T-cell (primary cell): ENCODE data around the gene NAV2. TPM values are rescaled to one million over a fixed set of nuclear protein-coding genes. Genes with fewer than 3 reads are reported as not detected.

Experiments
- ATAC-seq, 4 experiments: fragments of 200-7000 bp in 3 of 4; fragments of 150-1000 bp in 1 of 4; cut with Tn5 transposase; replicated peaks in 1 of 4; 1 replicate in 3 of 4; 2 replicates in 1 of 4; pipeline ENCODE4 v1.10.0; 2021; ENCODE audit warnings: moderate library complexity in 3 of 4, mild to moderate bottlenecking in 2 of 4, moderate number of reproducible peaks in 1 of 4
- CTCF ChIA-PET, 2 donors: fragments of 300-600 bp; sonication (Branson Sonifier 250); formaldehyde crosslinking; loops; one replicate each; lab custom pipeline; 2022; ENCODE audit warnings: antibody characterized with exemption in 2 of 2; lab: Charles Lee
- POLR2A ChIA-PET, 2 donors: fragments of 300-600 bp; sonication (Branson Sonifier 250); formaldehyde crosslinking; loops; one replicate each; lab custom pipeline; 2022; ENCODE audit warnings: antibody characterized with exemption in 2 of 2; lab: Charles Lee
- DNase-seq, 35 experiments: peaks; one replicate each; pipeline versions ENCODE4 v3.0.0 to v3.0.0-alpha.2; 2013 to 2023
- H3K27ac ChIP-seq: one replicate; pipeline ENCODE4 v1.5.1; 2013; ENCODE audit warnings: low read length
- H3K27me3 ChIP-seq, 2 experiments: replicated peaks in 1 of 2; 1 replicate in 1 of 2; 2 replicates in 1 of 2; pipeline versions ENCODE4 v1.6.1 to v1.7.0; 2013; ENCODE audit warnings: low read length in 1 of 2, mixed read lengths in 1 of 2; ENCODE audit not compliant: control insufficient read depth in 2 of 2, insufficient read depth in 2 of 2; ENCODE audit errors: extremely low read depth in 1 of 2
- H3K36me3 ChIP-seq, 2 donors: 1 replicate in 1 of 2; 2 replicates in 1 of 2; pipeline versions ENCODE4 v1.6.1 to v1.7.0; 2013; ENCODE audit warnings: low read length in 1 of 2; ENCODE audit not compliant: control insufficient read depth in 2 of 2, insufficient read depth in 1 of 2; ENCODE audit errors: extremely low read depth in 1 of 2
- H3K4me1 ChIP-seq, 2 experiments: 1 replicate in 1 of 2; 2 replicates in 1 of 2; pipeline versions ENCODE4 v1.6.1 to v1.7.0; 2013; ENCODE audit warnings: low read length in 2 of 2, mixed read lengths in 1 of 2; ENCODE audit not compliant: insufficient read depth in 2 of 2, control insufficient read depth in 1 of 2; ENCODE audit errors: extremely low read depth in 1 of 2
- H3K4me3 ChIP-seq, 2 donors: 1 replicate in 1 of 2; 2 replicates in 1 of 2; pipeline versions ENCODE4 v1.5.1 to v1.7.0; 2013; ENCODE audit warnings: mild to moderate bottlenecking in 2 of 2, low read length in 1 of 2, moderate library complexity in 1 of 2; ENCODE audit not compliant: control insufficient read depth in 1 of 2; ENCODE audit errors: extremely low read depth in 1 of 2
- H3K9me3 ChIP-seq: 2 replicates; pipeline ENCODE4 v1.7.0; 2013
- H3K27ac Mint-ChIP-seq, 2 donors: one replicate each; pipeline ENCODE4 v1.8.0; 2020 to 2021; ENCODE audit warnings: mild to moderate bottlenecking in 2 of 2, mixed read lengths in 2 of 2
- H3K27me3 Mint-ChIP-seq, 2 donors: one replicate each; pipeline ENCODE4 v1.8.0; 2021 to 2022; ENCODE audit warnings: mixed read lengths in 2 of 2
- H3K36me3 Mint-ChIP-seq: one replicate; pipeline ENCODE4 v1.8.0; 2021; ENCODE audit warnings: mixed read lengths
- H3K4me1 Mint-ChIP-seq, 3 donors: one replicate each; pipeline ENCODE4 v1.8.0; 2020 to 2022; ENCODE audit warnings: mixed read lengths in 3 of 3, mild to moderate bottlenecking in 1 of 3
- H3K4me3 Mint-ChIP-seq, 3 donors: one replicate each; pipeline ENCODE4 v1.8.0; 2020 to 2022; ENCODE audit warnings: mild to moderate bottlenecking in 3 of 3, mixed read lengths in 3 of 3, moderate library complexity in 3 of 3
- H3K9me3 Mint-ChIP-seq, 3 donors: one replicate each; pipeline ENCODE4 v1.8.0; 2020 to 2022; ENCODE audit warnings: mixed read lengths in 3 of 3
- WGBS: methylation state at CpG from one replicate; pipeline ENCODE4 v1.1.5; 2013; ENCODE audit warnings: missing lambda C conversion rate; ENCODE audit not compliant: insufficient coverage; 5-methylcytosine and 5-hydroxymethylcytosine counted together
- total RNA-seq, 35 experiments: library from RNA in 6 of 35; stranded (reverse) in 6 of 35; fragments of 120-200 nt in 1 of 35; gene quantifications; one replicate each; pipeline versions ENCODE4 v1.2.1 to v1.2.4 and lab custom pipeline; 2013 to 2026

The NAV2 gene
- total RNA-seq, 5 donors from 2014 or later (not counting 1 experiment from before 2014, with no cell fraction given), result 0.55 to 3.0 (median 1.8) TPM

GRCh38 chr11:19771463-19771862, 58.8 kb downstream of the NAV2 start:
- POLR2A ChIA-PET, result no interaction called here
- no peak overlapping the region for H3K27ac Mint-ChIP-seq
- ATAC-seq, result no peak
- Histone ChIP-seq H3K27me3 (peaks cover 0 to 34% of the 10 kb centered on the region in 2 experiments), H3K4me1 (no peaks in the 10 kb centered on the region), H3K4me3 (no peak overlapping the region), H3K36me3 (no peaks in the 10 kb centered on the region), H3K27ac (no peak overlapping the region), H3K9me3 (no peaks in the 10 kb centered on the region)
- no CpG with 5 or more reads among the region's 4 CpGs for WGBS
- no peak for DNase-seq
- no peaks in the 10 kb centered on the region for H3K36me3 Mint-ChIP-seq
- H3K9me3 Mint-ChIP-seq, result peaks cover 0 to 3% (median 0%) of the 10 kb centered on the region in 3 donors
- CTCF ChIA-PET, result no interaction called here
- H3K4me1 Mint-ChIP-seq, result peaks cover 2 to 8% (median 5%) of the 10 kb centered on the region in 3 donors
- no peak overlapping the region for H3K4me3 Mint-ChIP-seq
- peaks cover 33 to 37% of the 10 kb centered on the region in 2 donors for H3K27me3 Mint-ChIP-seq

DNA sequence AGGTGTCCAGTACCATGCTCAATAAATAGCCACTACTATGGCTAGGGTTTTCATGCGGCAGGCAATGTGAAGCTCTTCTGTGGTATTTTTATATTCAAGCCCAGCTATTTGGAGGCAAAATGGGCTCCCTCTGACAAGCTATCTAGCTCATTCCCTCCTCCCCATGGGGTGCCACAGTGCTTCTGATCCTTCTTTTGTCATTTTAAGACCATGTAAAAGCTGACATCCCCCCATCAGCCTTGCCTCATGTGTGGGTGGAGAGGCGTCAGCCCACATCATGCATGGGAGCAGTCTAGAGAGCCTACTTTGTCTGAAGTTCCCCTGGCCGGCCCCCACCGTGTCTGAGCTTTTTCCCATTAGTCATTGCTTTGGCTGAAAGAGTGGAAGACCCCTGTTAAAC, 59.8 kb downstream of the NAV2 start:
- no peaks in the 10 kb centered on the region for H3K36me3 ChIP-seq
- ChIA-PET CTCF (interaction anchor here in 1 of 2 donors (1.2 kb wide), 1 partner anchor 77 kb away, joined by 3 read pairs; no protein-coding TSS in a partner anchor), POLR2A (interaction anchor here in 1 of 2 donors (0.6 kb wide), 1 partner anchor 17 kb away, joined by 3 read pairs; no protein-coding TSS in a partner anchor)
- WGBS, result 60% methylated on average over 1 of the region's 4 CpGs
- Mint-ChIP-seq H3K27me3 (peaks cover 31 to 42% of the 10 kb centered on the region in 2 donors), H3K4me1 (peaks cover 5 to 11% (median 5%) of the 10 kb centered on the region in 3 donors), H3K4me3 (no peak overlapping the region), H3K27ac (no peak overlapping the region), H3K9me3 (peaks cover 0 to 3% (median 0%) of the 10 kb centered on the region in 3 donors), H3K36me3 (no peaks in the 10 kb centered on the region)
- no peaks in the 10 kb centered on the region for H3K9me3 ChIP-seq
- peaks cover 0 to under 1% of the 10 kb centered on the region in 2 experiments for H3K4me1 ChIP-seq
- ATAC-seq, result no peak
- peaks cover 0 to 37% of the 10 kb centered on the region in 2 experiments for H3K27me3 ChIP-seq
- no peak overlapping the region for H3K4me3 ChIP-seq
- no peak overlapping the region for H3K27ac ChIP-seq
- no peak for DNase-seq

GRCh38 chr11:19774329-19774728, 61.7 kb downstream of the NAV2 start:
- Histone ChIP-seq H3K27me3 (peaks cover 7 to 40% of the 10 kb centered on the region in 2 experiments), H3K9me3 (no peaks in the 10 kb centered on the region), H3K4me1 (peaks cover 0 to 6% of the 10 kb centered on the region in 2 experiments), H3K4me3 (no peak overlapping the region), H3K36me3 (no peaks in the 10 kb centered on the region), H3K27ac (no peak overlapping the region)
- H3K27ac Mint-ChIP-seq, result no peak overlapping the region
- DNase-seq, result no peak
- ChIA-PET POLR2A (no interaction called here), CTCF (interaction anchor here in 1 of 2 donors (0.5 kb wide), 1 partner anchor 234 kb away, joined by 3 read pairs; no protein-coding TSS in a partner anchor)
- H3K4me1 Mint-ChIP-seq, result peaks cover 13 to 18% (median 13%) of the 10 kb centered on the region in 3 donors
- H3K4me3 Mint-ChIP-seq, result no peak overlapping the region
- peaks cover 0 to 3% (median 0%) of the 10 kb centered on the region in 3 donors for H3K9me3 Mint-ChIP-seq
- WGBS, result no CpG with 5 or more reads among the region's 3 CpGs
- no peaks in the 10 kb centered on the region for H3K36me3 Mint-ChIP-seq
- no peak for ATAC-seq
- H3K27me3 Mint-ChIP-seq, result peaks cover 48 to 60% of the 10 kb centered on the region in 2 donors

GRCh38 chr11:19774817-19775580, 62.4 kb downstream of the NAV2 start:
- Mint-ChIP-seq H3K27me3 (peaks cover 54 to 65% of the 10 kb centered on the region in 2 donors), H3K9me3 (peaks cover 0 to 3% (median 0%) of the 10 kb centered on the region in 3 donors), H3K36me3 (no peaks in the 10 kb centered on the region), H3K4me1 (peaks cover 13 to 18% (median 13%) of the 10 kb centered on the region in 3 donors), H3K4me3 (no peak overlapping the region), H3K27ac (peak overlapping the region in 1 of 2 donors; percentile 20)
- no peak for ATAC-seq
- ChIA-PET CTCF (interaction anchor here in 1 of 2 donors (0.5 to 0.6 kb wide), 2 partner anchors 9 to 235 kb away, joined by 3 to 6 read pairs; no protein-coding TSS in a partner anchor), POLR2A (no interaction called here)
- Histone ChIP-seq H3K27ac (no peak overlapping the region), H3K9me3 (no peaks in the 10 kb centered on the region), H3K36me3 (no peaks in the 10 kb centered on the region), H3K4me1 (peaks cover 0 to 6% of the 10 kb centered on the region in 2 experiments), H3K27me3 (peaks cover 8 to 38% of the 10 kb centered on the region in 2 experiments), H3K4me3 (no peak overlapping the region)
- no peak for DNase-seq
- WGBS, result 50% methylated on average over 2 of the region's 3 CpGs

DNA sequence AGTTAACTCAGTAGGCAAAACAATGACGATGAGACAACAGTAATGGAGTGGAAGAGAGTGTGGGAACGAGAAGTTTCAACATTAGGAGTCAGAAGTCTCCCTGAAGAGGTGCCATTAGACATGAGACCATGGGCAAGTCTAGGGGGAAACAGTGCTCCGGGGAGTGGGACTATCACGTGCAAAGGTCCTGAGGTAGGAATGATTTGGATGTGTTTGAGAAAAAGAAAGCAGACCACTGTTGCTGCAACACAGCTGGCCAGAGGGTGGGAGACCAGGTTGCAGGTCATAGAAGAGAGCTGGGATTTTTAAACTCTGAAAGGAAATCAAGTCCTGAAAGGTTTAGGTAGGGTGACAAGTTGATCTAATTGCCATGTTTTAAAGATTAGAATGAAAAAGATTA, 63.0 kb downstream of the NAV2 start:
- H3K4me3 ChIP-seq, result no peak overlapping the region
- Mint-ChIP-seq H3K4me3 (peak overlapping the region in 1 of 3 donors; percentile 37), H3K27ac (peak overlapping the region in 1 of 2 donors; percentile 20), H3K27me3 (peaks cover 57 to 65% of the 10 kb centered on the region in 2 donors), H3K36me3 (no peaks in the 10 kb centered on the region), H3K9me3 (peaks cover 0 to 3% (median 0%) of the 10 kb centered on the region in 3 donors), H3K4me1 (peaks cover 13 to 18% (median 13%) of the 10 kb centered on the region in 3 donors)
- H3K36me3 ChIP-seq, result no peaks in the 10 kb centered on the region
- CTCF ChIA-PET, result no interaction called here
- no peak overlapping the region for H3K27ac ChIP-seq
- ATAC-seq (no peak), DNase-seq (no peak)
- H3K27me3 ChIP-seq, result peaks cover 8 to 38% of the 10 kb centered on the region in 2 experiments
- H3K9me3 ChIP-seq, result no peaks in the 10 kb centered on the region
- peaks cover 0 to 6% of the 10 kb centered on the region in 2 experiments for H3K4me1 ChIP-seq
- POLR2A ChIA-PET, result no interaction called here
- 90% methylated on average over 4 of the region's 4 CpGs for whole genome bisulfite sequencing

GRCh38 chr11:19777039-19777376, 64.4 kb downstream of the NAV2 start:
- no peak for ATAC-seq
- peaks cover 0 to 6% of the 10 kb centered on the region in 2 experiments for H3K4me1 ChIP-seq
- no peak overlapping the region for H3K27ac ChIP-seq
- H3K4me3 Mint-ChIP-seq, result no peak overlapping the region
- H3K4me3 ChIP-seq, result no peak overlapping the region
- ChIA-PET CTCF (no interaction called here), POLR2A (no interaction called here)
- no peaks in the 10 kb centered on the region for H3K36me3 ChIP-seq
- peaks cover 13 to 18% (median 13%) of the 10 kb centered on the region in 3 donors for H3K4me1 Mint-ChIP-seq
- H3K36me3 Mint-ChIP-seq, result no peaks in the 10 kb centered on the region
- H3K9me3 Mint-ChIP-seq, result peaks cover 0 to 3% (median 0%) of the 10 kb centered on the region in 3 donors
- peaks cover 8 to 41% of the 10 kb centered on the region in 2 experiments for H3K27me3 ChIP-seq
- no peak for DNase-seq
- H3K9me3 ChIP-seq, result no peaks in the 10 kb centered on the region
- WGBS, result 3% methylated on average over 29 of the region's 48 CpGs
- H3K27me3 Mint-ChIP-seq, result peaks cover 54 to 65% of the 10 kb centered on the region in 2 donors
- H3K27ac Mint-ChIP-seq, result no peak overlapping the region
